Naive thymus-derived CD4-positive, alpha-beta T cell (primary cell): Measurements from ENCODE around the gene YBX1. TPM values are rescaled to one million over a fixed set of nuclear protein-coding genes. Genes with fewer than 3 reads are reported as not detected.
A peak's percentile ranks its signal among the peaks of the same experiment; 100 is the strongest.

ENCODE experiments used
- ATAC-seq: fragments of 150-1000 bp; cut with Tn5 transposase; 2 replicates; pipeline ENCODE4 v1.10.0; 2021; ENCODE audit warnings: mild to moderate bottlenecking, moderate library complexity
- CTCF ChIA-PET: fragments of 350-600 bp; sonication (Branson Sonifier 250); formaldehyde crosslinking; loops from one replicate; lab custom pipeline; 2021; ENCODE audit warnings: antibody characterized with exemption; lab: Charles Lee
- POLR2A ChIA-PET: fragments of 350-600 bp; sonication (Branson Sonifier 250); formaldehyde crosslinking; loops from one replicate; lab custom pipeline; 2021; ENCODE audit warnings: antibody characterized with exemption, inconsistent platforms; lab: Charles Lee
- DNase-seq, 9 donors: peaks; one replicate each; pipeline versions ENCODE4 v3.0.0 to v3.0.0-alpha.2; 2020 to 2022; ENCODE audit warnings: mixed read lengths in 1 of 9
- H3K27ac ChIP-seq: one replicate; pipeline ENCODE4 v1.7.0; 2013; ENCODE audit warnings: mild to moderate bottlenecking, low read depth, low read length, moderate library complexity
- H3K27me3 ChIP-seq, 2 donors: one replicate each; pipeline ENCODE4 v1.7.0; 2013; ENCODE audit warnings: low read length in 2 of 2, mild to moderate bottlenecking in 2 of 2, moderate library complexity in 2 of 2; ENCODE audit not compliant: control insufficient read depth in 2 of 2, insufficient read depth in 2 of 2
- H3K36me3 ChIP-seq, 3 experiments: 1 replicate in 2 of 3; 2 replicates in 1 of 3; pipeline ENCODE4 v1.7.0; 2013; ENCODE audit warnings: low read length in 3 of 3, mild to moderate bottlenecking in 3 of 3, moderate library complexity in 1 of 3; ENCODE audit not compliant: insufficient read depth in 3 of 3, control insufficient read depth in 2 of 3
- H3K4me1 ChIP-seq, 2 donors: one replicate each; pipeline ENCODE4 v1.7.0; 2013; ENCODE audit warnings: low read length in 2 of 2, mild to moderate bottlenecking in 2 of 2, moderate library complexity in 1 of 2; ENCODE audit not compliant: control insufficient read depth in 2 of 2, insufficient read depth in 2 of 2
- H3K4me3 ChIP-seq: 2 replicates; pipeline ENCODE4 v1.7.0; 2013; ENCODE audit warnings: mild to moderate bottlenecking, low read length
- H3K9me3 ChIP-seq, 3 experiments: 1 replicate in 2 of 3; 2 replicates in 1 of 3; pipeline ENCODE4 v1.7.0; 2013; ENCODE audit warnings: low read length in 3 of 3; ENCODE audit not compliant: control insufficient read depth in 2 of 3
- H3K27ac Mint-ChIP-seq, 9 donors: one replicate each; pipeline ENCODE4 v1.8.0; 2020 to 2022; ENCODE audit warnings: mixed read lengths in 9 of 9, mild to moderate bottlenecking in 8 of 9, moderate library complexity in 5 of 9, inconsistent platforms in 2 of 9
- H3K27me3 Mint-ChIP-seq, 5 donors: one replicate each; pipeline ENCODE4 v1.8.0; 2021 to 2022; ENCODE audit warnings: mixed read lengths in 5 of 5, mild to moderate bottlenecking in 1 of 5
- H3K36me3 Mint-ChIP-seq, 5 donors: one replicate each; pipeline ENCODE4 v1.8.0; 2020 to 2022; ENCODE audit warnings: mixed read lengths in 5 of 5, mild to moderate bottlenecking in 3 of 5, inconsistent platforms in 1 of 5
- H3K4me1 Mint-ChIP-seq, 7 donors: one replicate each; pipeline ENCODE4 v1.8.0; 2020 to 2022; ENCODE audit warnings: mixed read lengths in 7 of 7, mild to moderate bottlenecking in 3 of 7, inconsistent platforms in 1 of 7
- H3K4me3 Mint-ChIP-seq, 10 donors: one replicate each; pipeline ENCODE4 v1.8.0; 2020 to 2022; ENCODE audit warnings: mild to moderate bottlenecking in 10 of 10, mixed read lengths in 10 of 10, moderate library complexity in 6 of 10, inconsistent platforms in 2 of 10
- H3K9me3 Mint-ChIP-seq, 11 donors: one replicate each; pipeline ENCODE4 v1.8.0; 2020 to 2022; ENCODE audit warnings: mixed read lengths in 11 of 11, mild to moderate bottlenecking in 4 of 11, inconsistent platforms in 1 of 11, moderate library complexity in 1 of 11
- intact Hi-C, 2 donors: fragments of 100-400 bp; cut with micrococcal nuclease; formaldehyde crosslinking; loops; one replicate each; pipeline ENCODE4 v1.15.1; 2023
- polyA plus RNA-seq, 2 donors: library from polyadenylated mRNA; unstranded; fragments of 300-500 nt; fragmentation: Illumina TruSeq; gene quantifications; one replicate each; pipeline ENCODE4 v1.2.3, GENCODE V29; 2021
- total RNA-seq, 6 experiments: library from RNA in 5 of 6; stranded (reverse) in 5 of 6; gene quantifications; 1 replicate in 5 of 6; 2 replicates in 1 of 6; pipeline ENCODE4 v1.2.3 and lab custom pipeline; 2021 to 2026

YBX1 gene
- total and polyA plus RNA-seq, 7 experiments from 2014 or later: 66.6 to 471 (median 286) TPM

DNA sequence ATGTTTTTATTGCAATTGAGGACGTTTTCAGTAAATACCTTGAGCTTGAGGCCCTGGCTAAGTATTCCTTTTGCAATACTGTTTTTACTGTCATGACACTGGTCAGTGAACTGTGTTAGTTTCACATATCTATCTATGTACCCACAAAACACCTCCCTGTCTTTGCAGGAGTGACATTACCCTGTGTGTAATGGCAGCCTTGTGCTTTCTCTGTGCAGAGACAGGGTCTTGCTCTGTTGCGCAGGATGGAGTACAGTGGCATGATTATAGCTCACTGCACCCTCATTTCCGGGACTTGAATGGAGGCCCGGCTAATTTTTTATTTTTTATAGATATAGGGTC is 8.9 kb downstream of the YBX1 start:
- ATAC-seq: no peak
- intact Hi-C loops: loop anchor here in 1 of 2 donors (1.0 kb wide), 1 partner anchor 113 kb away; no protein-coding TSS in a partner anchor
- ChIA-PET CTCF (interaction anchor here (0.9 kb wide), 1 partner anchor 114 kb away, joined by 3 read pairs; no protein-coding TSS in a partner anchor), POLR2A (interaction anchor here (2.2 kb wide), 1 partner anchor 9 kb away, joined by 9 read pairs; the partner anchor contains the start of gene YBX1)
- Mint-ChIP-seq H3K27ac (peak overlapping the region in 5 of 9 donors; percentile 4 to 67 (median 28)), H3K27me3 (no peaks in the 10 kb centered on the region), H3K9me3 (no peaks in the 10 kb centered on the region), H3K4me3 (peak overlapping the region in 5 of 10 donors; percentile 2 to 25 (median 15)), H3K36me3 (peaks cover 3 to 20% (median 13%) of the 10 kb centered on the region in 5 donors), H3K4me1 (peaks cover 50 to 96% (median 88%) of the 10 kb centered on the region in 7 donors)
- no peak for DNase-seq
- H3K36me3 ChIP-seq: peaks cover 3 to 26% (median 18%) of the 10 kb centered on the region in 3 experiments
- no peaks in the 10 kb centered on the region for H3K27me3 ChIP-seq
- H3K9me3 ChIP-seq: no peaks in the 10 kb centered on the region
- H3K4me1 ChIP-seq: peaks cover 57 to 60% of the 10 kb centered on the region in 2 donors
- H3K27ac ChIP-seq: no peak overlapping the region
- H3K4me3 ChIP-seq: no peak overlapping the region

DNA sequence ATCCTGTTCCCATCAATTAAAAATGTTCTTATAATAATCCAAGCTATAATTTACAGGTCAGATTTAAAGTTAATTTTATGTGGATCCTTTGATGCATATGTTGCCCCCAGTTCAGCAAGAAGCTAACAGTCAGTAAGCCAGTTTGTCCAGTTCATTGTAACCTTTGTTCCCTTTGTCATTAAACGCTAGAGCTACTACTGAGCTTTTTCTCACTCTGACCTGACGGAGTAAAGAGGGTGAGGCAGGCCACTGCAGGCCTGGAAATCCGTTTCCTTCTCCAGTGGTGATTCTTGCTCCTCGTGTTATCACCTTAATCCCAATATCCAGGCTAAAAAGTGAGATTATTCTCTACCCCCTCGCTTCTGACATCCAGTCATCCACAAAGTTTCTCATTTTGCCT is 10.2 kb downstream of the YBX1 start:
- CTCF ChIA-PET: interaction anchor here (1.2 kb wide), 1 partner anchor 110 kb away, joined by 3 read pairs; no protein-coding TSS in a partner anchor
- intact Hi-C loops: no loop called here
- peaks cover 4 to 24% (median 14%) of the 10 kb centered on the region in 5 donors for H3K36me3 Mint-ChIP-seq

DNA sequence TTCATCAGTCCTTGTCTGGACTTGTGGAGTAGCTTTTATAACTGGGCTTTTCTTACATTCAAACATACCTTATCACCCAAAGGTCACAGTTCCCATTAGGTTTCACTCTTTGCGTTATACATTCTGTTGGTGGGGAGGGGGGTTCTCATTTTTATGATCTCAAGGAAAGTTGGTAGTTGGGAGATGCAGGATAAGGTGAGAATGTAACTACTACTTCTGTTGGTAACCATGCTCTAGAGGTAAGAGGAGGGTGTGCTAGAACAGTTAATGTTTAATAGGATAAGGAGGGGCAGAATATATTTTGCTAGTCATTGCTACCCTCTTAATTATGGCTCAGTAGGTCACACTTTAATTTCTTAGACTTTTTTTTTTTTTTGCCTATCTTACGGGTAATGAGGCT is 10.7 kb downstream of the YBX1 start:
- peaks cover 39 to 47% of the 10 kb centered on the region in 2 donors for H3K4me1 ChIP-seq
- no peaks in the 10 kb centered on the region for H3K9me3 ChIP-seq
- CTCF ChIA-PET: no interaction called here
- H3K36me3 ChIP-seq: peaks cover 15 to 44% (median 32%) of the 10 kb centered on the region in 3 experiments
- intact Hi-C loops: no loop called here
- Mint-ChIP-seq H3K36me3 (peaks cover 4 to 28% (median 14%) of the 10 kb centered on the region in 5 donors), H3K27ac (peak overlapping the region in 7 of 9 donors; percentile 19 to 71 (median 39)), H3K4me1 (peaks cover 37 to 80% (median 72%) of the 10 kb centered on the region in 7 donors), H3K9me3 (no peaks in the 10 kb centered on the region), H3K27me3 (no peaks in the 10 kb centered on the region), H3K4me3 (peak overlapping the region in 4 of 10 donors; percentile 10 to 56 (median 23))
- DNase-seq: no peak
- POLR2A ChIA-PET: interaction anchor here (0.6 to 1.4 kb wide), 2 partner anchors 10 to 16 kb away, joined by 4 to 9 read pairs; partner anchors contain the start of gene YBX1
- no peak overlapping the region for H3K4me3 ChIP-seq
- peak overlapping the region; percentile 7 for H3K27ac ChIP-seq
- ATAC-seq: no peak
- H3K27me3 ChIP-seq: no peaks in the 10 kb centered on the region

More for the DNA sequence above, 10.2 kb downstream of the YBX1 start:
- Mint-ChIP-seq H3K9me3 (no peaks in the 10 kb centered on the region), H3K27ac (peak overlapping the region in 7 of 9 donors; percentile 19 to 71 (median 39)), H3K4me3 (peak overlapping the region in 3 of 10 donors; percentile 20 to 56 (median 26)), H3K4me1 (peaks cover 41 to 84% (median 76%) of the 10 kb centered on the region in 7 donors), H3K27me3 (no peaks in the 10 kb centered on the region)
- H3K27me3 ChIP-seq: no peaks in the 10 kb centered on the region
- H3K4me1 ChIP-seq: peaks cover 44 to 51% of the 10 kb centered on the region in 2 donors
- H3K27ac ChIP-seq: peak overlapping the region; percentile 7
- DNase-seq (no peak), ATAC-seq (no peak)
- POLR2A ChIA-PET: interaction anchor here (0.6 to 1.4 kb wide), 2 partner anchors 10 to 277 kb away, joined by 5 to 9 read pairs; partner anchors contain the start of gene YBX1
- no peak overlapping the region for H3K4me3 ChIP-seq
- H3K36me3 ChIP-seq: peaks cover 11 to 40% (median 27%) of the 10 kb centered on the region in 3 experiments
- no peaks in the 10 kb centered on the region for H3K9me3 ChIP-seq

DNA sequence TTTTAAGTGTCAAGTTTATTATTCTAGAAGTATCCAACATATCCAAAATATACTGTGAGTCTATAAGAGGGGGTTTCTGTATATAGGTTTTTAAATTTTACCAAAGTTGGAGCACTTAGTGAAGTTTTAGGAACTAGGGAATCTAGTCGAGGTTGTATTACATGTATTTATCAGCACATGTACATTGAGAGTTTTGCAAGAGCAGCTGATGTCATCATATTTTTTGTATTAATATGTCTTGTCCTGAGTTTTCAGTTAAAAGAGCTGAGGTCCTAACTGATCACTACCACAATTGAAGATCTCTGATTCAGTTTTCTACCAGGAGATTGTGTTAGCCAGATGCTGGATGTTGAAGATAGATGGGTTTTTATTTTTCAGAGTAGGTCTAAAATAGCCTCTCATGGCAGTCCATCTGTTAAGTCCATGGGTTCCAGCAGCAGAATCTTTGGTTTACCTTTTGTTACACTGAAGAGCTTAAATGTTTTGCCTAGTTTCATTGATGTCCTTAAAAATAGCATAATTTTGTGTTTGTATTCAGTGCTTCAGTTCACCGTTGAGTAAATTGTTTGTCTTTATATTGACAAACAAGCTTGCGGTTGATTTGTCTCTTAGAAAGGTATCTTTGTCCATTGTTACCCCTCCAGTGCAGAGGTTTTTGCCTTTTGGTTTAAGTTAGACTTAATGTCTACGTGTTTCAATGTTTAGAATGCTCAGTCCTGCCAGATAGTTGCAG is 16.0 kb downstream of the YBX1 start:
- no peak overlapping the region for H3K4me3 ChIP-seq
- CTCF ChIA-PET: no interaction called here
- peaks cover 9 to 31% (median 20%) of the 10 kb centered on the region in 7 donors for H3K4me1 Mint-ChIP-seq
- peaks cover 39 to 94% (median 53%) of the 10 kb centered on the region in 3 experiments for H3K36me3 ChIP-seq
- H3K4me1 ChIP-seq: peaks cover 0 to 3% of the 10 kb centered on the region in 2 donors
- intact Hi-C loops: no loop called here
- H3K27me3 Mint-ChIP-seq: no peaks in the 10 kb centered on the region
- POLR2A ChIA-PET: interaction anchor here (0.6 kb wide), 1 partner anchor 158 kb away, joined by 3 read pairs; no protein-coding TSS in a partner anchor
- no peak overlapping the region for H3K4me3 Mint-ChIP-seq
- H3K9me3 ChIP-seq: no peaks in the 10 kb centered on the region
- peaks cover 14 to 66% (median 40%) of the 10 kb centered on the region in 5 donors for H3K36me3 Mint-ChIP-seq
- no peak for ATAC-seq
- no peak for DNase-seq
- no peak overlapping the region for H3K27ac ChIP-seq
- no peaks in the 10 kb centered on the region for H3K27me3 ChIP-seq
- H3K27ac Mint-ChIP-seq: peak overlapping the region in 2 of 9 donors; percentile 20 to 58
- H3K9me3 Mint-ChIP-seq: no peaks in the 10 kb centered on the region

DNA sequence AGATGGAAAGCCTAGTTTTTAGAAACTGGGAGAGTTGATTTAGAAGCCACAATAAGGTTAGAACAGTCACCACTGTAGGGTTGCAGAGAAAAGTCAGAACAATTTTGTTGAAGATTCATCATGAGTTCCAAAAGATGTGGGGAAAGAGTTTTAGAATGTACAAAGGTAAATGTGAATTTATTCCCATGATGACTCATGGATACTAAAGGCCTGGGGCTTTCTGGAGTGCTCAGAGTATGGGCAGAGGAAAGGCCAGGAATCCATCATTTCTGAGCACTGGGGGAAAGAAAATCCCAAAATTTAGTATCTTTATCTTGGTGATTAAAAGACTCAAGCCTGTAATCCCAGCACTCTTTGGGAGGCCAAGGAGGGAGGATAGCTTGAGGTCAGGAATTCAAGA is 17.8 kb downstream of the YBX1 start:
- Mint-ChIP-seq H3K36me3 (peaks cover 18 to 77% (median 54%) of the 10 kb centered on the region in 5 donors), H3K4me3 (no peak overlapping the region), H3K4me1 (peaks cover 6 to 17% (median 7%) of the 10 kb centered on the region in 7 donors), H3K27me3 (no peaks in the 10 kb centered on the region), H3K9me3 (no peaks in the 10 kb centered on the region), H3K27ac (peak overlapping the region in 2 of 9 donors; percentile 43 to 48)
- Histone ChIP-seq H3K4me3 (no peak overlapping the region), H3K27ac (no peak overlapping the region), H3K36me3 (peaks cover 42 to 95% (median 44%) of the 10 kb centered on the region in 3 experiments), H3K4me1 (no peaks in the 10 kb centered on the region), H3K9me3 (no peaks in the 10 kb centered on the region), H3K27me3 (no peaks in the 10 kb centered on the region)
- ChIA-PET POLR2A (no interaction called here), CTCF (no interaction called here)
- intact Hi-C loops: no loop called here
- DNase-seq (no peak), ATAC-seq (no peak)

DNA sequence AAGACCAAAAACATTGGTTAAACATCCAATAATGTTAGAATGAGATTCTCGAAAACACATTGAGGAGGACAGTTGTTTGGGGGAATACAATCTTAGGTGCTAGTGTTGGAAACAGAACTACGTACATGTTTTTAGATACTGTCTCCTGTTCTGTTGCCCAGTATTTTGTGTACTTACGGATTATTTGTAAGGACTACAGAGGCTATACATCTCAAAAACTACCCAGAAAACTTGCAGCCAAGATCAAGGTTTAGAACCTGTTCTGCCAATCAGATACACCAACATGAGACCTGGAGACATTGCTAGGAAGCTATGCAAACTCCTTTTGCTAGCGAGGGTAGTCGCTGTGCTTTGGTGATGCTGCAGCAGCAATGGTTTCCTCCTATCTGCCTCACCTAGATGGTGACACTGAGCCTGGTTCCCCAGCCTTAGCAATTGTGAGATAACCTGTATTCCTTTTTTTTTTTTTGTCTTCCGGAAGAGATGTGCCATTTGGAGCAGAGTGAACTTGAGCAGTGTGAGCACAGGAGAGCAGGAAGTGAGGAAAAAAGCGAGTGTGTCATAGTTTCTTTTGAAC is 21.8 kb downstream of the YBX1 start:
- ChIA-PET CTCF (no interaction called here), POLR2A (no interaction called here)
- Mint-ChIP-seq H3K27me3 (no peaks in the 10 kb centered on the region), H3K9me3 (peaks cover 0 to 4% (median 0%) of the 10 kb centered on the region in 11 donors), H3K36me3 (peaks cover 11 to 84% (median 65%) of the 10 kb centered on the region in 5 donors), H3K27ac (peak overlapping the region in 3 of 9 donors; percentile 3 to 72 (median 49)), H3K4me1 (peaks cover 0 to 7% (median under 1%) of the 10 kb centered on the region in 7 donors), H3K4me3 (no peak overlapping the region)
- no peaks in the 10 kb centered on the region for H3K9me3 ChIP-seq
- H3K4me3 ChIP-seq: no peak overlapping the region
- no peaks in the 10 kb centered on the region for H3K27me3 ChIP-seq
- ATAC-seq (no peak), DNase-seq (no peak)
- intact Hi-C loops: no loop called here
- H3K4me1 ChIP-seq: no peaks in the 10 kb centered on the region
- no peak overlapping the region for H3K27ac ChIP-seq
- peaks cover 12 to 74% (median 17%) of the 10 kb centered on the region in 3 experiments for H3K36me3 ChIP-seq
